ENCODE measurements around the gene DDX56. TPM values are rescaled to one million over a fixed set of nuclear protein-coding genes. Genes with fewer than 3 reads are reported as not detected.
A peak's percentile ranks its signal among the peaks of the same experiment; 100 is the strongest.
"Not testable (repeated sequence)": the region's sequence is repeated elsewhere in the genome, so short reads cannot be mapped to it uniquely, and the experiment has no call there.

The DDX56 gene
- total RNA-seq (2014; rRNA removed; shearing (Covaris generic)): 166 and 182 TPM in 2 replicates

- peak; percentile 99 for DNase-seq (ENCODE audit: low spot score)
These were observed at the start of gene DDX56 for GRCh38 chr7:44573464-44574286. DDX56 (minus strand) TSS chr7:44573908; CDS start chr7:44573895, 13 bp downstream.

DNA sequence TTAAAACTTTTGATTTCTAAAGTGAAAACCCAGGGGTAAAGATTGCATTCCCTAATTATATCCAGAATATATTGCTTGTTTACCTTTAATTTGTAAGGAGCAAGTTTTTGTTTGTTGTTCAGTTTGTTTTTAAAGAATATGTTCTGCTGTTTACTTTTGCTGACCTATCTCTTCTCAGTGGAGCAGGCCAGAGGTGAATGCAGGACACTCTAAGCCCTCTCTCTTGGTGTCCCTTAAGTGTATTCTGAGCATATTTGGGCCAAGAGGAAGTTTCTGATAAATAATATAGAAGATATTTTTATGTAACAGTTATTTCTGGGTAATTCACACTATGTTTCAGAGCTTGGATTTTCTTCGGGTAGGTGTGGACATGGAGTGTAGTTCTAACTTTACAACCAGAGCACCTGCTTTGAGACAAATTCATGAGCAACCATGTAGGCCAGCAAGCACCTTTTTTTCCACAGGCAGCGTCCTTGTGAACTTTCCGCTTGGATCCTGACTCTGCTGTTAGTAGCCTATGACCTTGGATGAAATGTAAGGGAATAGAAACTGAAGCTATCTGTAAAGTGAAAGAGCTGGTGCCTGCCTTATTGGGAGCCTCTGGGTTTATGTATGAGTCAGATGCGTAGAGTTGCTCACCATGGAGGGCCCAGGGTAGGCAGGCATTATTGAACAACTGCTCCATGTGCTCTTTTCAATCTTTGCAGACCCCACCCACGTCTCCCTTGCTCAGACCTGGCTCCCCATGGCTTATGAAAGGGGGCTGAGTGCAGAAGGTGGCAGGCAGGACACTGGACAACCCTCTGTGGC, 48.8 kb upstream of the DDX56 start:
- no peak for DNase-seq (ENCODE audit: low spot score)

DNA sequence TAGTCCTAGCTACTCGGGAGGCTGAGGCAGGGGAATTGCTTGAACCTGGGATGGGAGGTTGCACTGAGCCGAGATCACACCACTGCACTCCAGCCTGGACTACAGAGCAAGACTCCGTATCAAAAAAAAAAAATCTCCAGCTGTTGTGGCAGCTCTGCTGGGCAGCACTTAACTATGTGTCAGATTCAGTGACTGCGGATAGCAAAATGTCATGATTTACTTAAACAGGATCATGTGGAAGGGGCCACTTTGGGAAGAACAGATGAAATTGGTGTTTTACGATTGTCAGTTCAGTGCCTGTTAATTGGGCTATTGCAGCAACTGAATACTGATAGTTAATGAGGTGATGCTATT, 48.0 kb upstream of the DDX56 start:
- no peak for DNase-seq (ENCODE audit: low spot score)

GRCh38 chr7:44621034-44621749, 47.5 kb upstream of the DDX56 start:
- DNase-seq (ENCODE audit: low spot score): no peak

- no peak for DNase-seq (ENCODE audit: low spot score)
These were observed 45.0 kb upstream of the DDX56 start for GRCh38 chr7:44618753-44619152.

DNA sequence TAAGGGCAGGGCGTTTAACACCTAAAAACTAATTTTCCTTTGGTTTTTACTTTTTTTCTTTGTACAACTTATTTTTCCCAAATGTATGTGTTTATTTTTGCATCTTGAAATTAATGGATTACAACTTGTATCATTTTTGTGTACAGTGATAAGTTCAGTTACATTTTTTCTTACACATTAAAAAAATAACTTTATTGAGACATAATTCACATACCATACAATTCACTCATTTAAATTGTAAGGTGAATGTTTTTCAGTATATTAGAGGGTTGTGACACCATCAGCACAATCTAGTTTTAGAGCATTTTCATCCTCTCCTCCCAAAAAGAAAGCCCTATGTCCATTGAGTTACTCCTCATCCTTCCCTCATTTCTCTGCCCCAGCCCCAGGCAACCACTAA, 44.3 kb upstream of the DDX56 start:
- no peak for DNase-seq (ENCODE audit: low spot score)

DNA sequence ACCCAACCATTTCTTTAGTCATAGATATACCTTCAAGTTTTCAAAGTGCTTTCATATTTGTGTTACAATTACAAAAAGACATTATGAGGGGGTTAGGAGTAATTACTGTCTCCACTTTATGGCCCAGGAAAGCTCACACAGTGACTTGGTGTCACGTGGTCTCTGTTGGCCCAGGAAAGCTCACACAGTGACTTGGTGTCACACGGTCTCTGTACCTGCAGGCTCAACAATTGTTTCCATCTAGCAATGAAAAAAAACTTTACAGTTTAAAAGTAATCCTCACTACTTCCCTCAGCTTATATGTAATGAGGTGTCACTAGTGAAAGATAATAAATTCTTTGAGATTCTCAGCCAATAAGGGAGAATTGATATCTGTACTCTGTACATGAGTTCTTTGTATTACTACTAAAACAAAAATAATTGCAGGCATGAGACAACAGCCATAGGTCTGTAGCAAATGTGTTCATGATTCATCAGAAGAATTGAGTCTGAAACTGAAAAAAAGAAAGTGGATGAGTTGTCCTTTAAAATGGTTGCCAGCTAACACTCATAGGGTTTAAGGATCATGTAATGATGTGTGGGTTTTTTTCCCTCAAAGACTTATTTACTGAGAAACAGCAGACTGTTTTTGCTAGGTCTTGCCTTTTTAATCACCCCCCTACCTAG, 43.6 kb upstream of the DDX56 start:
- DNase-seq (ENCODE audit: low spot score): no peak

- no peak for DNase-seq (ENCODE audit: low spot score)
These were observed 42.8 kb upstream of the DDX56 start for GRCh38 chr7:44616545-44616944.

- no peak for DNase-seq (ENCODE audit: low spot score)
These were observed 42.1 kb upstream of the DDX56 start for GRCh38 chr7:44615793-44616192.

DNA sequence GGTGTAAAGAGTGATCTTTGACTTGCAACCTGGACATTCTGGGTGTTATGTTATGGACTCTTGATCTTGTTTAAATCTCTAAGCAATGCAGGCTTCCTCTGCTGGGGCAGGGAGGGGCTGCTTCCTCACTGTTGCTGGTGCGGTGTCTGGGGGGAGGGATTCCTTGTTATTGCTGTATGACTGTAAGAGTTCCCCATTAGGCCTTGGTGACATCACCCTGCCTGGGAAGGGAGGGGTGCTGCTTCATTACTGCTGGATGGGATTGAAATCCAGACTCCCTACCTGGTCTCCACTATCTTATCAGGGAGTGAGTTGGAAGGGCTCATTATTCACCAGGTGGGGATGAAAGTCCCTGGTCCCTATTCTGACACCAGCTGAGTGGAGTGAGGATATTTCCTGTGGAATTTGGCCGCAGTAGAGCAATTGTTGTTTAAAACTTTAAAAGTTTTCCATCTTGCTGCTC, 41.5 kb upstream of the DDX56 start:
- no peak for DNase-seq (ENCODE audit: low spot score)

DNA sequence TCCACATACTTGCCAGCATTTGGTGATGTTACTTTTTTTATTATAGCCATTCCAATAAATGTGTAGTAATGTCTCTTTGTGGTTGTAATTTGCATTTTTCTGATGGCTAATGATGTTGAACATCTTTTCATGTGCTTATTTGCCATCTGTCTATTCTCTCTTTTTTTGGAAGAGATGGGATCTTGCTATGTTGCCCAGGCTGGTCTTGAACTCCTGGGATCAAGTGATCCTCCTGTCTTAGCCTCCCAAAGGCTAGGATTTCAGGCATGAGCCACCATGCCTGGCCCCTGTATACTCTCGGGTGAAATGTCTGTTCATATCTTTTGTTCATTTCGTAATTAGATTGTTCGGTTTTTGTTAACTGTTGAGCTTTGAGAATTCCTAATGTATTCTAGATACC, 36.1 kb upstream of the DDX56 start:
- DNase-seq (ENCODE audit: low spot score): no peak

GRCh38 chr7:44608916-44609648, 35.4 kb upstream of the DDX56 start:
- no peak for DNase-seq (ENCODE audit: low spot score)

GRCh38 chr7:44607141-44608068, 33.7 kb upstream of the DDX56 start:
- DNase-seq (ENCODE audit: low spot score): no peak

DNA sequence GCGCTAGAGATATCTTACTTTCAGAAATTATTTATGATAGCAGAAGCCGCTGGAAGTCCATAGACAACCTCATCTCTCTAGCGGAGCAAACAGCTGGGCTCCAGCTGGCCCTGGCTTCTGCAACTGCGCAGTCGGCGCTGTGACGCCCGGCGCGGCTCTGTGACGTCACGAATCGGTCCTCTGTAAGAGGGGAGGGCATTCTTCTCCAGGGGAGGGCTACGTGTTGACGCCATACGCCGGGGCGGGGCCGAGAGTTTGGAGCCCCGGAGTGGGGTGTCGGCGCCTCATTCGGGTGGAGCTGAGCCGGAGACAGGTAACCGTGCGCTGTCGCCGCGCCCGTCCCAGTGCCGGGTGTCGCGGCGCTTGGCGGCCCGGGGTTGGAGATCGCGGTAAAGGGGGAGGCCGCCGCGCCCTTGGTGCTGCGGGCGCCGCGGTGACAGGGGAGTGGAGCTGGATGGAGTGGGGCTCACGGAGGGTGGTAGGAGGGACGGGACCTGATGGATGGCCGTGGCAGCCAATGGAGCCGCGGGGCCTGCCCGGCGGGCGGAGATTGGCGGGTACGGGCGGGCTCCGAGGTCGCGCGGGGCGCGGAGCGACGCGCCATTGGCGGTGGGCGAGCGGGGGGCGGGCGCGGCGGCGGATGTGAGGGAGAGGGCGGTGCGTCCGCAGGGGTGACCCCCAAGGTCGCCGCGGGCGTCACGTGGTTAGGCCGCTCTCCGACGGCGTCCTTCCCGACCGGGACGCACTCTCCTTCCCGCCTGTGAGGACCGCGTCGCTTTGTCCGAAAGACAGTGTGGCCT, 32.8 kb upstream of the DDX56 start, which contains the start of gene OGDH:
Gene OGDH (plus strand): TSS at position 287 of the 800 bp plus-strand sequence. CDS start 17,717 bp downstream, outside the sequence.
- DNase-seq (ENCODE audit: low spot score): peak; percentile 100

GRCh38 chr7:44604941-44605340, 31.2 kb upstream of the DDX56 start:
- DNase-seq (ENCODE audit: low spot score): no peak

DNA sequence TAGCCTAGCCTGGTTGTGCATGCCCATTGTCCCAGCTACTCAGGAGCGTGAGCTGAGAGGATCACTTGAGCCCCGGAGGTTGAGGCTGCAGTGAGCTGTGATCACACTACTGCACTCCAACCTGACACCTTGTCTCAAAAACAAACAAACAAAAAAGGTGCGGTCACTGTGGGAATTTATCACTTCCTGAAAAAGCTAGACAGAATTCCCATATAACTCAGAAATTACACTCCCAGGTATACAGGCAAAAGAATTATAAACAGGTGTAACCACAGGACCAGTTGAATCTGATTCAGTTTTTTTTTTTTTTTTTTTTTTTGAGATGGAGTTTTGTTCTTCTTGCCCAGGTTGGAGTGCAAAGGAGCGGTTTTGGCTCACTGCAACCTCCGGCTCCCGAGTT, 29.5 kb upstream of the DDX56 start:
- no peak for DNase-seq (ENCODE audit: low spot score)

- DNase-seq (ENCODE audit: low spot score): no peak
These were observed 28.8 kb upstream of the DDX56 start for GRCh38 chr7:44602576-44602910.

GRCh38 chr7:44599222-44599621, 25.5 kb upstream of the DDX56 start:
- no peak for DNase-seq (ENCODE audit: low spot score)

DNA sequence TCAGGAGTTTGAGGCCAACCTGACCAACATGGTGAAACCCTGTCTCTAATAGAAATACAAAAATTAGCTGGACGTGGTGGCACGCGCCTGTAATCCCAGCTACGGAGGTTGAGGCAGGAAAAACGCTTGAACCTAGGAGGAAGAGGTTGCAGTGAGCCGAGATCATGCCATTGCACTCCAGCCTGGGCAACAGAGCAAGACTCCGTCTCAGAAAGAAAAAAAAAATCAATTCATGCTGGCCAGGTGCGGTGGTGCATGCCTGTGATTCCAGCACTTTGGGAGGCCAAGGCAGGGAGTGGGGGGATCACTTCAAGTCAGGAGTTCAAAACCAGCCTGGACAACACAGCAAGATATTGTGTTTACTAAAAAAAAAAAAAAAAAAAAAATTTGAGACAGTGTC, 23.5 kb upstream of the DDX56 start:
- DNase-seq (ENCODE audit: low spot score): not testable (repeated sequence)
